ENCODE measurements around the gene ARID1B. TPM values are rescaled to one million over a fixed set of nuclear protein-coding genes. Genes with fewer than 3 reads are reported as not detected.

ARID1B gene
- total RNA-seq, 4 donors from 2014 or later: 157 to 315 (median 206) TPM

GRCh38 chr6:157040191-157040590 is 263.0 kb downstream of the ARID1B start:
- H3K4me3 ChIP-seq (replicated peaks in 1 of 3): no peak overlapping the region
- 72 to 75% methylated on average over 7 of the region's 7 CpGs for WGBS, 2 donors
- intact Hi-C loops (cut with DNase I): no loop called here

GRCh38 chr6:157045831-157046454 is 268.8 kb downstream of the ARID1B start:
- peaks cover 28 to 32% of the 10 kb centered on the region in 2 donors for H3K4me1 ChIP-seq
- no peak overlapping the region for H3K4me3 ChIP-seq (replicated peaks in 1 of 3)
- no peaks in the 10 kb centered on the region for H3K9me3 ChIP-seq
- H3K27me3 ChIP-seq: no peaks in the 10 kb centered on the region
- DNase-seq: no peak
- WGBS, 2 donors: 5 to 8% methylated on average over 2 of the region's 2 CpGs
- TF ChIP-seq CTCF (IDR thresholded peaks at IDR 0.05) (peak; percentile 4 to 71 (median 42)), POLR2A (IDR thresholded peaks at IDR 0.05) (no peak)
- intact Hi-C loops (cut with DNase I): no loop called here
- H3K27ac ChIP-seq: peak overlapping the region; percentile 1 to 56 (median 5)
- no peaks in the 10 kb centered on the region for H3K36me3 ChIP-seq

More at GRCh38 chr6:157040191-157040590, 263.0 kb downstream of the ARID1B start:
- no peaks in the 10 kb centered on the region for H3K36me3 ChIP-seq
- no peaks in the 10 kb centered on the region for H3K9me3 ChIP-seq
- peak; percentile 37 to 53 for DNase-seq
- no peak for TF ChIP-seq POLR2A (IDR thresholded peaks at IDR 0.05)
- TF ChIP-seq CTCF (IDR thresholded peaks at IDR 0.05): no peak
- H3K4me1 ChIP-seq: peaks cover 17 to 19% of the 10 kb centered on the region in 2 donors
- no peaks in the 10 kb centered on the region for H3K27me3 ChIP-seq
- no peak overlapping the region for H3K27ac ChIP-seq

- intact Hi-C loops (cut with DNase I): no loop called here
- Histone ChIP-seq H3K9me3 (no peaks in the 10 kb centered on the region), H3K27ac (peak overlapping the region; percentile 1 to 65 (median 5)), H3K27me3 (no peaks in the 10 kb centered on the region), H3K4me3 (replicated peaks in 1 of 3) (no peak overlapping the region), H3K36me3 (no peaks in the 10 kb centered on the region), H3K4me1 (peaks cover 28 to 32% of the 10 kb centered on the region in 2 donors)
- no peak for DNase-seq
- whole genome bisulfite sequencing, 2 donors: 91 to 95% methylated on average over 1 of the region's 1 CpG
- TF ChIP-seq POLR2A (IDR thresholded peaks at IDR 0.05) (no peak), CTCF (IDR thresholded peaks at IDR 0.05) (no peak)
These were observed 269.6 kb downstream of the ARID1B start for GRCh38 chr6:157046776-157047175.

- no peaks in the 10 kb centered on the region for H3K36me3 ChIP-seq
- no peak overlapping the region for H3K4me3 ChIP-seq (replicated peaks in 1 of 3)
- H3K9me3 ChIP-seq: no peaks in the 10 kb centered on the region
- intact Hi-C loops (cut with DNase I): no loop called here
- WGBS, 2 donors: 85% methylated on average over 4 of the region's 4 CpGs
- peaks cover 28 to 32% of the 10 kb centered on the region in 2 donors for H3K4me1 ChIP-seq
- DNase-seq: no peak
- peak overlapping the region in 2 of 3 donors; percentile 5 to 65 for H3K27ac ChIP-seq
- H3K27me3 ChIP-seq: no peaks in the 10 kb centered on the region
- TF ChIP-seq CTCF (IDR thresholded peaks at IDR 0.05) (no peak), POLR2A (IDR thresholded peaks at IDR 0.05) (no peak)
These were observed 270.1 kb downstream of the ARID1B start for GRCh38 chr6:157047328-157047727.

GRCh38 chr6:157047951-157048350 is 270.8 kb downstream of the ARID1B start:
- intact Hi-C loops (cut with DNase I): no loop called here
- Histone ChIP-seq H3K27ac (no peak overlapping the region), H3K4me1 (peaks cover 28 to 32% of the 10 kb centered on the region in 2 donors), H3K4me3 (replicated peaks in 1 of 3) (no peak overlapping the region), H3K9me3 (no peaks in the 10 kb centered on the region), H3K27me3 (no peaks in the 10 kb centered on the region), H3K36me3 (no peaks in the 10 kb centered on the region)
- no peak for DNase-seq
- TF ChIP-seq POLR2A (IDR thresholded peaks at IDR 0.05) (no peak), CTCF (IDR thresholded peaks at IDR 0.05) (no peak)
- WGBS, 2 donors: 16 to 22% methylated on average over 2 of the region's 2 CpGs
